GM12892 (cell line): ENCODE results near the gene DYNC1H1.

Experiments used
- DNase-seq: peaks from one replicate; pipeline ENCODE4 v3.0.0; 2011; ENCODE audit not compliant: insufficient read length
- FAIRE-seq: peaks from 2 replicates; lab custom pipeline; 2011; peaks lifted over from hg19 to GRCh38; lab: Jason Lieb, UNC
- POLR2A ChIP-seq: IDR thresholded peaks from 2 replicates; pipeline ENCODE4 v1.6.1; 2011; ENCODE audit warnings: low read depth, low read length, control low read depth
- POLR2AphosphoS5 ChIP-seq: IDR thresholded peaks from 2 replicates; pipeline ENCODE4 v1.6.1; 2011; ENCODE audit warnings: low read depth, low read length, control low read depth
- TAF1 ChIP-seq: IDR thresholded peaks from 2 replicates; pipeline ENCODE4 v1.6.1; 2011; ENCODE audit warnings: low read depth, mild to moderate bottlenecking, control low read depth, low read length, borderline replicate concordance

The DYNC1H1 gene

GRCh38 chr14:101960225-101960624 is 4.1 kb upstream of the DYNC1H1 start:
- DNase-seq (no peak), FAIRE-seq (no peak)
- no peak for TF ChIP-seq TAF1

DNA sequence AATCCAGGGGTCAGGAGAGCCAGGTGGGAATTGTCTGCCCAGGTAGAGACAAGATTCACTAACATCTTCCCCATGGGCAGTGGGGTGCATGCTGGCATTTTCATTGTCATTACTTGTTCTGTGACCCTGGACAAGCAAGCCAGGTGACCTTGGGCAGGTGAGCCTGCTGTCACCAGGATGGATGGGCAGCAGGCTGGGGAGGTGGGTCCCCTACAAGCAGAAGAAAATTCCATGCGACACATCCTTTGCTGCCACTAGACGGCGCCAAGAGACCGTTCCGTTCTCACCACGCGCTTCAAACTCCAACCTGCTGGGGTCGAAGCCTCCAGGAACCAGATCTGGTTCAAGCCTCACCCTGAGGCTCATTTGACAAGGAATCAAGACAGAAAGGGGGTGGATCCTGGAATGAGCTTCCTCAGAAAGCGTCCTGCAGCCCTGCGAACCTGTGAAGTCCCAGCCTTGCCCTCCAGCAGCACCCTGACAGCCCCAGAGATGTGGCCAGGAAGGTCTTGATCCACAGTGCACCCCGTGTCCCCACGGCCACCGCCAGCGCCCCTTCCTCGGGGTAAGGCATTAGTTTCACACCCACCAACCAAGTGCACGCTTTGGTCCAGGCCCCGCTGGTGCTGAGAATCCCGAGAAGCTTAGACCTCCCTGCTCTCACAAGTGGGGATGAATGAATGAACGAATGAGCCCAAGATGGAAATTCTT is 3.2 kb upstream of the DYNC1H1 start:
- FAIRE-seq (peak; percentile 83), DNase-seq (peak; percentile 66)
- TF ChIP-seq POLR2AphosphoS5 (no peak), POLR2A (no peak), TAF1 (no peak)

GRCh38 chr14:101961746-101962502 is 2.4 kb upstream of the DYNC1H1 start:
- no peak for FAIRE-seq
- no peak for DNase-seq
- no peak for TF ChIP-seq POLR2AphosphoS5

DNA sequence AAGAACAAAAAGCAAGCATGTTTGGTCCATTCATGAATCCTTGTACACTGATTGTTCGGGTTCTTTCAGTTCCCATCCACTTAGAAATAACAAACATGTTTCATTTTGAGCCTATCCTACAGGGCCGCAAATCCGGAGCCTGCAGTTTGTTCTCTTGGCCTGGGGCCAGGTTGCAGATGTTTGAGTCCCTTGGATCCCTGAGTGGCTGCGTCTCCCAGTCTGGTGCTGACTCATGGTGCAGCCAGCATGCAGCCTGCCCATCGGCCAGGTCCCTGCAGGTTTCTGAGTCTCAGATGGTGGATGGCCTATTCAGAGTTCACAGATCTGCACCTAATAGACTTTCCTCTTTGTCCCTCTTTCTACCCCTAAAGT is 1.9 kb upstream of the DYNC1H1 start:
- TF ChIP-seq POLR2AphosphoS5 (no peak), TAF1 (no peak), POLR2A (no peak)
- no peak for DNase-seq

GRCh38 chr14:101963052-101963451 is 1.3 kb upstream of the DYNC1H1 start:
- DNase-seq (no peak), FAIRE-seq (no peak)

More for the DNA sequence above, 1.9 kb upstream of the DYNC1H1 start:
- FAIRE-seq, result no peak

DNA sequence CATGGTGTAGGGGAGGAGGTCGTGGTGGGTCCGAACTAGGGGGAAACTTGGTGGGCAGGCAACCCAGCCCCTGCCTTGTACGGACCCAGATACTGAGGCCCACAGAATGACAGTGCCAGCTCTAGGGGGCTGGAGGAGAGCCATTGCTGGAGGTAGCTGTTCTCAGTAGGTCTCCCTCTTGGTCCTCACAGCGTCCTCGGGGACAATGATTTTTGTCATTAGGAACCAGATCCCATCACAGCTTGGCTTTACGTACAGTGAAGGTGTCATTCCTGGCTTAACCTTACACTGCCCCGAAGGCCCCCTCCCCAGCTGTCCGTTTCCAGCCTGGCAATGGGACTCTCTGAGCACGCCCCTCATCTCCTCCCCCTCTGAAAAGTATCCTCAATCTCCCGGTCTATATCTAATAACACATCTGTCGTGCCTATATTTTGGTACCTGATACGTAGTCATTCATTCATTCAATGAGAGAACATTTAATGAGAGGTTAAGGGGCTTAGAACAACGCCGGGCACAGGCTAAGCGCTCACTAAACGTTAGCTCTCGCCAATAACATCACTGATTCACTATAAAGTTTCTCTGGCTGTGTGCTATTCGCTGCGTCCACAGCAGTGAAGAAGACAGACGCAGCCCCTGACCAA is 597 bp upstream of the DYNC1H1 start:
- no peak for DNase-seq
- TF ChIP-seq TAF1 (no peak), POLR2A (no peak), POLR2AphosphoS5 (no peak)
- FAIRE-seq, result no peak

More at GRCh38 chr14:101963052-101963451, 1.3 kb upstream of the DYNC1H1 start:
- TF ChIP-seq POLR2A, result no peak
- TF ChIP-seq TAF1, result no peak

DNA sequence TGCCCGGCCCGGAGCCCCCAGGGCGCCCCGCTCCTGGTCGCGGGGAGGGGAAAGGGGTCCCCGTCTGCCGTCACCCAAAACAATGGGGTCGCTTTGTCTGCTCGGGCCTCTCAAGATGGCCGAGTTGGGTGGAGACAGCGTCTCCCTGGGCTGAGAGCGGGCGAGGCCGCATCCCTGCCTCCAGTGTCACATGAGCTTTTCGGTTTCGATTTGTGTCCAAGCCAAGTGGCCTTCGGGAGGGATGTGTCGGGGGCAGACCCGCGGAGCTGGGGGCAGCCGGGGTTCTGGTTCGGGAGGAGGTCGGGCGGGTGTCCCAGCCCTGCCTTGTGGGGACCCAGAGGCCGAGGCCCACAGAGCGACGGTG is 790 bp downstream of the DYNC1H1 start:
- TF ChIP-seq POLR2AphosphoS5, result no peak
- TF ChIP-seq TAF1, result no peak; the same call in 1 of the 2 replicates
- no peak for TF ChIP-seq POLR2A
- DNase-seq (peak; percentile 59), FAIRE-seq (peak; percentile 27)

- TF ChIP-seq TAF1 (no peak), POLR2A (no peak), POLR2AphosphoS5 (no peak)
- DNase-seq (no peak), FAIRE-seq (peak; percentile 21)
Measured at GRCh38 chr14:101965770-101966722, 1.7 kb downstream of the DYNC1H1 start.

DNA sequence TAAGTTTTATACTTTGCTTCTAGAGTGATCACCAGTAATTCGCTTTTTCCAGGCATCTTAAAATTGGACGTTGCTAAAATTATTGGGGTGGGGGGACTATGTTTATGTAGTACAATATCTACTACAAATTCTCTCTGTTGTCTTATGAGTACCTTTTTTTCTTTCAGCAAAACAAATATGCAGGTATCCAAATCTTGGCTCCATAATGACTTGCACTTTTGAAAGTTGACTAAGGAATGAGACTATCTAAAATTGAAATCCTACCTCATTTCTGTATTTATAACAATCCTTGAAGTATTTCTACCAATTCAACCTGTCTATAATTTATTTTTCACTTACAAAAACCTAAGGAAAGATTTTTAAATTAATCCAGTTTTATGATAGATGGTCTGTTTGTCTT is 2.4 kb downstream of the DYNC1H1 start:
- FAIRE-seq, result no peak
- no peak for DNase-seq
- no peak for TF ChIP-seq POLR2A

GRCh38 chr14:101968186-101968585 is 3.8 kb downstream of the DYNC1H1 start:
- FAIRE-seq (no peak), DNase-seq (no peak)
- no peak for TF ChIP-seq POLR2A
- TF ChIP-seq TAF1, result no peak
- TF ChIP-seq POLR2AphosphoS5, result no peak

- TF ChIP-seq POLR2AphosphoS5, result no peak
- no peak for TF ChIP-seq POLR2A
- TF ChIP-seq TAF1, result no peak
- DNase-seq, result no peak
- FAIRE-seq, result no peak
Measured at GRCh38 chr14:101969481-101969880, 5.1 kb downstream of the DYNC1H1 start.
